SK-N-MC (cell line): ENCODE results near the gene TYK2.

Source experiments
- EZH2 ChIP-seq: fragments of 200-600 bp; sonication (generic); IDR thresholded peaks from one replicate; pipeline ENCODE4 v1.6.1; 2017; ENCODE audit warnings: antibody characterized with exemption
- FOXP2 ChIP-seq: optimal IDR thresholded peaks from 2 replicates; pipeline ENCODE3; 2011; ENCODE audit warnings: mild to moderate bottlenecking, moderate library complexity; ENCODE audit not compliant: insufficient read depth; ENCODE audit errors: extremely low read length, control extremely low read depth
- POLR2AphosphoS5 ChIP-seq: IDR thresholded peaks from 2 replicates; pipeline ENCODE4 v1.6.1; 2012; ENCODE audit warnings: mild to moderate bottlenecking, low read depth, low read length, borderline replicate concordance

- TF ChIP-seq POLR2AphosphoS5 (peak; percentile 34; the same call in 1 of the 2 replicates), EZH2 (no peak), FOXP2 (no peak)
Observed at GRCh38 chr19:10402441-10403038, 22.2 kb upstream of the TYK2 start.
